IPS-20b (cell line): Measurements from ENCODE around the gene PPP3R1.

Source experiments
- H3K27ac ChIP-seq: one replicate; pipeline ENCODE4 v1.5.1; 2013; ENCODE audit warnings: low read length
- H3K27me3 ChIP-seq: 2 replicates; pipeline ENCODE4 v1.6.1; 2013; ENCODE audit warnings: mild to moderate bottlenecking, low read length, inconsistent platforms; ENCODE audit not compliant: insufficient read depth
- H3K36me3 ChIP-seq: 2 replicates; pipeline ENCODE4 v1.6.1; 2013; ENCODE audit warnings: low read depth, mild to moderate bottlenecking, inconsistent platforms, low read length, moderate library complexity; ENCODE audit not compliant: insufficient read depth
- H3K4me1 ChIP-seq: 2 replicates; pipeline ENCODE4 v1.6.1; 2013; ENCODE audit warnings: mild to moderate bottlenecking, control low read depth, inconsistent platforms, low read length, moderate library complexity; ENCODE audit not compliant: insufficient read depth
- H3K4me3 ChIP-seq: 2 replicates; pipeline ENCODE4 v1.5.1; 2013; ENCODE audit warnings: mild to moderate bottlenecking, low read length, inconsistent platforms
- H3K9ac ChIP-seq: 2 replicates; pipeline ENCODE4 v1.6.1; 2013; ENCODE audit warnings: low read depth, mild to moderate bottlenecking, inconsistent platforms, low read length, moderate library complexity
- H3K9me3 ChIP-seq: 2 replicates; pipeline ENCODE4 v1.6.1; 2013; ENCODE audit warnings: mild to moderate bottlenecking, low read depth, low read length, inconsistent platforms; ENCODE audit not compliant: insufficient read depth

PPP3R1 gene

GRCh38 chr2:68196120-68196716 is 56.1 kb downstream of the PPP3R1 start:
- no peak overlapping the region for H3K4me3 ChIP-seq
- H3K4me1 ChIP-seq, result no peaks in the 10 kb centered on the region; the same call in 1 of the 2 replicates
- no peak overlapping the region for H3K27ac ChIP-seq
- H3K36me3 ChIP-seq, result no peaks in the 10 kb centered on the region
- no peaks in the 10 kb centered on the region for H3K27me3 ChIP-seq
- no peak overlapping the region for H3K9ac ChIP-seq
- H3K9me3 ChIP-seq, result no peaks in the 10 kb centered on the region

DNA sequence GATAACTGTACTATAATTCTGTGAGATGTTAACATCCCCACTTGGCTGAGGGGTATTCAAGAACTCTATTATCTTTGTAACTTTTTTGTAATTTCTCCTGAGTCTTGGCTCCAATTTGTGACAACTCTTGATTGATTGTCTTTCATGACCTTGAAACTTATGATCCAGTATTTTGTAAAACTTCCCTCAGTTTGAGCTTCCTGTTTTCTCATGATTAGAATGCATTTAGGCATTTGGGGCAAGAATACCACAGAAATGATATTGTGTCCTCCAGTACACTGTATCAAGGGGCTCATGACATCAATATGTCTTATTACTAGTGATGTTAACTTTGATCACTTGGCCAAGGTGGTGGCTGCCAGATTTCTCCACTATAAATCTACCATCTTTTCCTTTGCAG is 57.2 kb downstream of the PPP3R1 start:
- Histone ChIP-seq H3K9me3 (no peaks in the 10 kb centered on the region), H3K4me1 (peaks cover 7% of the 10 kb centered on the region; the same call in 1 of the 2 replicates), H3K27me3 (no peaks in the 10 kb centered on the region), H3K9ac (no peak overlapping the region), H3K4me3 (no peak overlapping the region), H3K36me3 (no peaks in the 10 kb centered on the region), H3K27ac (no peak overlapping the region)

DNA sequence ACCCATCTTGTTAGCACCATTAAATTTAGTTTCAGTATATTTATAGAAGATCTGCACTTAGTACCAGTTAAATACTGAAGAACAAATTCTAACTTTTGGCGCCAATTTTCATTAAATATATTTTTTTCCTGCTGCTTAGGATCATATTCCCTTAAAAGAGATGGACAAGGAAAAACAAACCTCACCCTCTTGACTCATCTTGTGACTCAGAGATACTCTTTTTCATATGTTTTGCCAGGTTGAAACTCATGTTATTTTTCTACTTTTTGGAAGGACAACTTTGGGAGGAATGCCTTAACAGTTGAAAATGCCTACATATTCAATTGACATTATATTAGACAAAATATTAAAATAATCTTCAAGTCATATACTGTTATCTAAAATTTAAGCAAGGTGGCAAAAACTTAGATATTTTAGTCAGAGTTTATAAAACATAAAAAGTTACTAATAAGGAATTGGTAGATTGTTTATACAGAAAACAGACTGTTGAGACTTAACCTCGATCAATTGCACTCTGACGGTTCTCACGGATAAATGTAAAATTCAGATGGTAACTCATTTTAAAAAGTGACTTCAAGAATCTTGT is 58.5 kb downstream of the PPP3R1 start:
- Histone ChIP-seq H3K27ac (no peak overlapping the region), H3K4me3 (no peak overlapping the region)

DNA sequence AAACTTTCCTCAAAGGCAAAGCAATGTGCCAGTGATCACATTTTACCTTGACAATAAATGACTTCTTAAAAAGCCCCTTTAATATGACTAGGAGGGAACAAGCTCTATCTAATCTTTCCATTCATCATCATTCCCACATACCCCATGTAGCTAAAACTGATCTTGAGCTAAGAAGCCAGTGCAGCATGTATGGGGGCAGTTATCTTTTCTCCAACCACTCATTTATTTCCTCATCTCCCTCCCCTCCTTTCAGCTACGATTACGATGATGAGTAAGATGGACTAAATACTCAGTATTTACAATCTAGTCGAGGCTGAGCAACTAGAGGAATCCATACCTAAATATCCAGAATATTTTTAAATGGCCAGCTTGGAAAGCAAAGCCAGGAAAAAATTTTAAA is 59.2 kb downstream of the PPP3R1 start:
- no peaks in the 10 kb centered on the region for H3K36me3 ChIP-seq
- no peaks in the 10 kb centered on the region for H3K27me3 ChIP-seq
- H3K9me3 ChIP-seq, result no peaks in the 10 kb centered on the region
- H3K9ac ChIP-seq, result no peak overlapping the region
- H3K4me1 ChIP-seq, result peaks cover 7% of the 10 kb centered on the region; the same call in 1 of the 2 replicates
- H3K4me3 ChIP-seq, result no peak overlapping the region
- H3K27ac ChIP-seq, result no peak overlapping the region

More for the DNA sequence above, 58.5 kb downstream of the PPP3R1 start:
- Histone ChIP-seq H3K27me3 (no peaks in the 10 kb centered on the region), H3K9me3 (no peaks in the 10 kb centered on the region), H3K36me3 (no peaks in the 10 kb centered on the region), H3K9ac (no peak overlapping the region), H3K4me1 (peaks cover 7% of the 10 kb centered on the region; the same call in 1 of the 2 replicates)

DNA sequence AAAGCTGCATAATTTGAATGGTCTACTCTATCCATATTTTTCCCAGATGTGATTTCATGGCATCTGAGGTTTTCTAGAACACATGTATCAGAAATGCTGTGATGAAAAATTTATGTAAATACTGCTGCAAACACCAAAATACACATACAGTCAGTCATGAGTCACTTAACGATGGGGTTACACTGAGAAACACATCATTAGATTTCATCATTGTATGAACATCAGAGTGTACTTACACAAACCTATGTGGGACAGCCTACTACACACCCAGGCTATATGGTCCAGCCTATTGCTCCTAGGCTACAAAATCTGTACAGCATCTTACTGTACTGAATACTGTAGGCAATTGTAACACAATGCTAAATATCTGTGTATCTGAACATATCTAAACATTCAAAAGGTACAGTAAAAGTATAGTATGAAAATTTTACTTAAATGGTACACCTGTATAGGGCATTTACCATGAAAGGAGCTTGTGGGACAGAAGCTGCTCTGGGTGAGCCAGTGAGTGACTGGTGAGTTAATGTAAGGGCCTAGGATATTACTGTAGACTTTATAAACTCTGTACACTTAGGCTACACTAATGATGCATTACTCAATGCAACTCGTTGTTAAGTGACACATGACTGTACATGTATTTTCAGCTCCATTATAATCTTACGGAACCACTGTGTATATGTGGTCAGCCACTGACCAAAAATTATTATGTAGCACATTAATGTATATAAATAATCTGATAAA is 61.2 kb downstream of the PPP3R1 start:
- H3K4me3 ChIP-seq, result no peak overlapping the region
- H3K36me3 ChIP-seq, result peaks cover 7% of the 10 kb centered on the region; the same call in 1 of the 2 replicates
- peaks cover 7% of the 10 kb centered on the region; the same call in 1 of the 2 replicates for H3K4me1 ChIP-seq
- H3K9me3 ChIP-seq, result no peaks in the 10 kb centered on the region
- H3K27ac ChIP-seq, result no peak overlapping the region
- H3K9ac ChIP-seq, result no peak overlapping the region
- no peaks in the 10 kb centered on the region for H3K27me3 ChIP-seq

GRCh38 chr2:68189991-68190784 is 62.1 kb downstream of the PPP3R1 start:
- Histone ChIP-seq H3K9ac (no peak overlapping the region), H3K27me3 (no peaks in the 10 kb centered on the region), H3K36me3 (peaks cover 7% of the 10 kb centered on the region; the same call in 1 of the 2 replicates), H3K4me3 (no peak overlapping the region), H3K27ac (no peak overlapping the region), H3K4me1 (peaks cover 7% of the 10 kb centered on the region; the same call in 1 of the 2 replicates), H3K9me3 (no peaks in the 10 kb centered on the region)

GRCh38 chr2:68188831-68189230 is 63.5 kb downstream of the PPP3R1 start:
- Histone ChIP-seq H3K36me3 (peaks cover 18% of the 10 kb centered on the region), H3K4me1 (peaks cover 7% of the 10 kb centered on the region; the same call in 1 of the 2 replicates), H3K27me3 (no peaks in the 10 kb centered on the region), H3K4me3 (no peak overlapping the region), H3K9me3 (no peaks in the 10 kb centered on the region), H3K27ac (no peak overlapping the region), H3K9ac (no peak overlapping the region)

GRCh38 chr2:68187329-68187728 is 65.0 kb downstream of the PPP3R1 start:
- H3K36me3 ChIP-seq, result peaks cover 28% of the 10 kb centered on the region
- no peak overlapping the region for H3K4me3 ChIP-seq
- H3K27ac ChIP-seq, result no peak overlapping the region
- peaks cover 7% of the 10 kb centered on the region; the same call in 1 of the 2 replicates for H3K4me1 ChIP-seq
- no peaks in the 10 kb centered on the region for H3K27me3 ChIP-seq
- no peaks in the 10 kb centered on the region for H3K9me3 ChIP-seq
- H3K9ac ChIP-seq, result no peak overlapping the region

- H3K4me1 ChIP-seq, result peaks cover 1% of the 10 kb centered on the region; the same call in 1 of the 2 replicates
- no peak overlapping the region for H3K9ac ChIP-seq
- H3K9me3 ChIP-seq, result no peaks in the 10 kb centered on the region
- H3K36me3 ChIP-seq, result peaks cover 41% of the 10 kb centered on the region
- H3K27ac ChIP-seq, result no peak overlapping the region
- no peak overlapping the region for H3K4me3 ChIP-seq
- no peaks in the 10 kb centered on the region for H3K27me3 ChIP-seq
Measured at GRCh38 chr2:68185541-68186164, 66.7 kb downstream of the PPP3R1 start.

DNA sequence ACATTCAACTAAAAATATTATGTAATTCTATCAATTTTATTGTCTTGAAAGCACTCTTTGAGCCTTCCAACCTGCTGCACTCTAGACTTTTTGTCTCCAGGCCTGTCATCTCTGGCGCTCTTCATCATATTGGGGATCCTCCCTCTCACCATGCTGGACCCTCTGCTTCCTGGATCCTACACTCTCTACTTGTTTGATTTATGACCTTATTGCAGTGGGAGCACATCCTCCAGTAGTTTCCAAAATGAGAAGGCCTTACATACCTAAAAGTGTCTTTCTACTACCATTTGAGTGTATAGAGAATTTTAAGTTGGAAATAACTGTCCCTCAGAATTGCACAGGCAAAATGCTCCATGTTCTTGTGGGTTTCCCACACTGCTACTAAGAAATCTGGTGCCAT is 69.4 kb downstream of the PPP3R1 start:
- no peak overlapping the region for H3K27ac ChIP-seq
- H3K4me1 ChIP-seq, result no peaks in the 10 kb centered on the region
- H3K9me3 ChIP-seq, result no peaks in the 10 kb centered on the region
- H3K9ac ChIP-seq, result no peak overlapping the region
- H3K4me3 ChIP-seq, result no peak overlapping the region
- H3K27me3 ChIP-seq, result no peaks in the 10 kb centered on the region
- H3K36me3 ChIP-seq, result peaks cover 61% of the 10 kb centered on the region
